Uterus (tissue), 4 donors: Measurements from ENCODE around the gene HIPK1. TPM values are rescaled to one million over a fixed set of nuclear protein-coding genes. Genes with fewer than 3 reads are reported as not detected.
"Not testable (repeated sequence)": the region's sequence is repeated elsewhere in the genome, so short reads cannot be mapped to it uniquely, and the experiment has no call there.

Experiments
- DNase-seq, 2 donors: peaks; one replicate each; pipeline ENCODE4 v3.0.0-alpha.2; 2019 to 2020
- H3K27ac ChIP-seq, 2 donors: fragments of 200-600 bp; sonication (generic); 1 replicate in 1 of 2; 2 replicates in 1 of 2; pipeline ENCODE4 v1.5.1; 2016 to 2018
- H3K27me3 ChIP-seq, 2 donors: fragments of 200-600 bp; sonication (generic); one replicate each; pipeline ENCODE4 v1.5.1; 2018 to 2019; ENCODE audit warnings: control low read depth in 1 of 2
- H3K36me3 ChIP-seq, 2 donors: fragments of 200-600 bp; sonication (generic); one replicate each; pipeline ENCODE4 v1.5.1; 2019; ENCODE audit warnings: control low read depth in 1 of 2
- H3K4me1 ChIP-seq, 2 donors: fragments of 200-600 bp; sonication (generic); one replicate each; pipeline ENCODE4 v1.5.1; 2018 to 2019; ENCODE audit warnings: control low read depth in 1 of 2
- H3K4me3 ChIP-seq, 2 donors: fragments of 200-600 bp; sonication (generic); 1 replicate in 1 of 2; 2 replicates in 1 of 2; pipeline ENCODE4 v1.5.1; 2018 to 2019; ENCODE audit warnings: mild to moderate bottlenecking in 1 of 2
- H3K9me3 ChIP-seq, 2 donors: fragments of 200-600 bp; sonication (generic); one replicate each; pipeline ENCODE4 v1.5.1; 2019; ENCODE audit warnings: control low read depth in 1 of 2
- POLR2A ChIP-seq, 2 donors: fragments of 450-650 bp; IDR thresholded peaks; one replicate each; pipeline ENCODE4 v1.6.1; 2016; ENCODE audit warnings: antibody characterized with exemption in 2 of 2, mild to moderate bottlenecking in 1 of 2, moderate library complexity in 1 of 2
- intact Hi-C: fragments of 100-400 bp; cut with DNase I; formaldehyde crosslinking; loops from one replicate; pipeline ENCODE4 v1.15.1; 2023; ENCODE audit warnings: low total_unique reads
- total RNA-seq, 4 donors: library from RNA; depleted of rRNA in 3 of 4; stranded (reverse); fragments of >200 nt in 3 of 4; gene quantifications; one replicate each; pipeline versions ENCODE4 v1.1.0 to v1.2.4, GENCODE V29; 2014 to 2023
- TF ChIP-seq, protein P1 (sequence below), 4 experiments: fragments of 200-600 bp in 2 of 4; fragments of 450-650 bp in 2 of 4; sonication (generic) in 2 of 4; IDR thresholded peaks; one replicate each; pipeline ENCODE4 v1.5.1; 2016 to 2019; ENCODE audit warnings: antibody characterized with exemption in 4 of 4, mild to moderate bottlenecking in 2 of 4, moderate library complexity in 1 of 4
- donor health status: DM: yes; HTN: yes; CAD: no.

The HIPK1 gene
- total RNA-seq, 4 donors from 2014 or later = 21.5 to 92.7 (median 39.7) TPM

DNA sequence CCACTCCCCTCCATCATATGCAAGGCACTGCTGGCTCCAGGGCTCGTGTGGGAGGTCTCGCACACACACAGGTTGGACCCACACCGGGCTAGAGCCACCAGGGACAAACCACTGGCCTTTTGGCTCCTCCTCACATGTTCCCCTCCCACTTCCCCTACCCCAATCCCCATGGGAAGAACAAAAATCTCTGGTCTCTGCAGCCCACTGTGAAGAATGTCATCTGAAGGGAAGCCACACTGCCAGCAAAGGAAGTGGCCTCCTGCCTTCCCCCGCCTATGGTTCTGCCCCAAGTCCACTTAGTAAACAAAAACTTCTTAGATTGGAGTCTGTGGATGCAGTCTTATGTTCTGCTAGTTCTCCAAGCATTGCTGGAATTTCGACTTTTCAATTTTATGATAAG is 74.3 kb downstream of the HIPK1 start:
- intact Hi-C loops = no loop called here
- no peak for DNase-seq
- H3K27ac ChIP-seq = peak overlapping the region in 1 of 2 donors; percentile 31

DNA sequence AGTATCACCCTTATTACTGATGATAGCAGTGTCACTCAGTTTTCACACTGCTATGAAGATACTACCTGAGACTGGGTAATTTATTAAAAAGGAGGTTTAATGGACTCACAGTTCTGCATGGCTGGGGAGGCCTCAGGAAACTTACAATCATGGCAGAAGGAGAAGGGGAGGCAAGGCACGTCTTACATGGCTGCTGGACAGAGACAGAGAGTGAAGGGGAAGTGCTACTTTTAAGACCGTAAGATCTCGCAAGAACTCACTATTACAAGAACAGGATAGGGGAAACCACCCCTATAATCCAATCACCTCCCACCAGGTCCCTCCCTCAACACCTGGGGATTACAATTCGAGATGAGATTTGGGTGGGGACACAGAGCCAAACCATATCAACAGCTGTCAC is 77.7 kb downstream of the HIPK1 start:
- H3K4me3 ChIP-seq, H3K9me3 ChIP-seq, DNase-seq, H3K36me3 ChIP-seq, intact Hi-C loops, H3K4me1 ChIP-seq, H3K27ac ChIP-seq, H3K27me3 ChIP-seq: not testable (repeated sequence)

More for the DNA sequence above, 74.3 kb downstream of the HIPK1 start:
- Histone ChIP-seq H3K27me3 (no peaks in the 10 kb centered on the region), H3K9me3 (no peaks in the 10 kb centered on the region), H3K4me1 (no peaks in the 10 kb centered on the region), H3K36me3 (no peaks in the 10 kb centered on the region), H3K4me3 (no peak overlapping the region)
- TF ChIP-seq POLR2A (IDR thresholded peaks at IDR 0.05) = no peak
- TF ChIP-seq, protein P1, sequence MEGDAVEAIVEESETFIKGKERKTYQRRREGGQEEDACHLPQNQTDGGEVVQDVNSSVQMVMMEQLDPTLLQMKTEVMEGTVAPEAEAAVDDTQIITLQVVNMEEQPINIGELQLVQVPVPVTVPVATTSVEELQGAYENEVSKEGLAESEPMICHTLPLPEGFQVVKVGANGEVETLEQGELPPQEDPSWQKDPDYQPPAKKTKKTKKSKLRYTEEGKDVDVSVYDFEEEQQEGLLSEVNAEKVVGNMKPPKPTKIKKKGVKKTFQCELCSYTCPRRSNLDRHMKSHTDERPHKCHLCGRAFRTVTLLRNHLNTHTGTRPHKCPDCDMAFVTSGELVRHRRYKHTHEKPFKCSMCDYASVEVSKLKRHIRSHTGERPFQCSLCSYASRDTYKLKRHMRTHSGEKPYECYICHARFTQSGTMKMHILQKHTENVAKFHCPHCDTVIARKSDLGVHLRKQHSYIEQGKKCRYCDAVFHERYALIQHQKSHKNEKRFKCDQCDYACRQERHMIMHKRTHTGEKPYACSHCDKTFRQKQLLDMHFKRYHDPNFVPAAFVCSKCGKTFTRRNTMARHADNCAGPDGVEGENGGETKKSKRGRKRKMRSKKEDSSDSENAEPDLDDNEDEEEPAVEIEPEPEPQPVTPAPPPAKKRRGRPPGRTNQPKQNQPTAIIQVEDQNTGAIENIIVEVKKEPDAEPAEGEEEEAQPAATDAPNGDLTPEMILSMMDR (IDR thresholded peaks at IDR 0.05) = no peak

DNA sequence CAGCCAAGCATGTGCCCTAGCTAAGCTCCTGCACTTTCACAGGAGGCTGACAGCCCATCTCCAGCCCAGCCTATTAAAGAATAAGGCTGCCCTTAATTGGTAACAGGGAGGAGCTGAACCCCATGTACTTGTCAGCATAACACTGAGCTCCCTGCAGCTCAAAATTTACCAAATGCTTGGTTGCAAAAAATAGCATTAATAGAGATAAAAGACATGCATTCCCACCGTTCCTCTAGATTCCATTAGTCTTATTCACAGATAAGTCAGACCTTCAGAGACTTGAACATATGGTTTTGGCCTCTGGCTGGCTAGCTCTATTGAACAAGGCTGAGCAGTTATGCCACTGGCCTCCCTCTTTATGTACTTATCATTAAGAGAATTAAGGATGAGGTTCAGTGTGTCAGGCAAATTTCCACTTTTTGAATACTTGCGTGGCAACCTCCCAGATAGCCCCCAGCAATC is 79.4 kb downstream of the HIPK1 start:
- intact Hi-C loops = no loop called here

DNA sequence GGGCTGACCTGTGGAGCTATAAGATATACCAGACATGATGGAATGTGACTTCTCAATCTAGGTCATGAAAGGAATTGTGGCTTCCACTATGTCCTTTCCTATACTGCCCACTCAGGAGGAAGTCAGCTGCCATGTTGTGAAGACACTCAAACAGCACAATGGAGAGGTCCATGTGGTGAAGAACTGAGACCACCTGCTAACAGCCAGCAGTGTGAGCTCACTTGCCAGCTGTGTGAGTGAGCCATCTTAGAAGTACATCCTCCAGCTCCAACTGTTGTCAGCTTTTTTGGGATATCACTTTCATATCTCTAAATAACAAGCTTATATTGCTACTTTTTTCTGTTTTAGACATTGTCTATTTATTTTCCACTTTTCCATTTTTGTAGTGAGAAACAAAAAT is 79.9 kb downstream of the HIPK1 start:
- no peaks in the 10 kb centered on the region for H3K27me3 ChIP-seq

More for the DNA sequence above, 79.4 kb downstream of the HIPK1 start:
- no peaks in the 10 kb centered on the region for H3K4me1 ChIP-seq
- no peaks in the 10 kb centered on the region for H3K36me3 ChIP-seq
- H3K27me3 ChIP-seq = no peaks in the 10 kb centered on the region
- DNase-seq = no peak
- no peaks in the 10 kb centered on the region for H3K9me3 ChIP-seq
- no peak for TF ChIP-seq POLR2A (IDR thresholded peaks at IDR 0.05)
- TF ChIP-seq, protein P1 (IDR thresholded peaks at IDR 0.05) = no peak
- no peak overlapping the region for H3K4me3 ChIP-seq
- H3K27ac ChIP-seq = no peak overlapping the region

DNA sequence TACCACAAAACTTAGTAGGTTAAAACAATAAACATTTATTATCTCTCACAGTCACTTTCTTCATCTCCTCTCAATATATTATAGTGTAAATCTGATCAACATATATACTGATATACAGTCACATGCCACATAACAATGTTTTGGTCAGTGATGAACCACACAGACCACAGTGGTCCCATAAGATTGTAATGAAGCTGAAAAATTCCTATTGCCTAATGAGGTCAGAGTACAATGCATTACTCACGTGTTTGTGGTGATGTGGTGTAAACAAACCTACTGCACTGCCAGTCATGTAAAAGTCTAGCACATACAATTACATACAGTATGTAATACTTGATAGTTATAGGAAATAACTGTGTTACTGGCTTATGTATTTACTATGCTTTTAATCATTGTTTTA is 80.3 kb downstream of the HIPK1 start:
- H3K27me3 ChIP-seq = no peaks in the 10 kb centered on the region
- H3K27ac ChIP-seq = no peak overlapping the region
- H3K4me1 ChIP-seq = no peaks in the 10 kb centered on the region
- H3K9me3 ChIP-seq = no peaks in the 10 kb centered on the region
- no peak for TF ChIP-seq POLR2A (IDR thresholded peaks at IDR 0.05)
- TF ChIP-seq, protein P1 (IDR thresholded peaks at IDR 0.05) = no peak
- no peaks in the 10 kb centered on the region for H3K36me3 ChIP-seq
- intact Hi-C loops = no loop called here
- DNase-seq = no peak
- no peak overlapping the region for H3K4me3 ChIP-seq

More for the DNA sequence above, 79.9 kb downstream of the HIPK1 start:
- H3K4me3 ChIP-seq = no peak overlapping the region
- no peaks in the 10 kb centered on the region for H3K9me3 ChIP-seq
- DNase-seq = no peak
- H3K27ac ChIP-seq = no peak overlapping the region
- H3K36me3 ChIP-seq = no peaks in the 10 kb centered on the region
- intact Hi-C loops = no loop called here
- TF ChIP-seq, protein P1 (IDR thresholded peaks at IDR 0.05) = no peak
- TF ChIP-seq POLR2A (IDR thresholded peaks at IDR 0.05) = no peak
- no peaks in the 10 kb centered on the region for H3K4me1 ChIP-seq
